Right hindlimb (tissue), 1 donor: ENCODE data around the gene TMIE.

ENCODE experiments used
- DNase-seq: peaks from one replicate; pipeline ENCODE4 v3.0.0-alpha.2; 2018

The TMIE gene

DNA sequence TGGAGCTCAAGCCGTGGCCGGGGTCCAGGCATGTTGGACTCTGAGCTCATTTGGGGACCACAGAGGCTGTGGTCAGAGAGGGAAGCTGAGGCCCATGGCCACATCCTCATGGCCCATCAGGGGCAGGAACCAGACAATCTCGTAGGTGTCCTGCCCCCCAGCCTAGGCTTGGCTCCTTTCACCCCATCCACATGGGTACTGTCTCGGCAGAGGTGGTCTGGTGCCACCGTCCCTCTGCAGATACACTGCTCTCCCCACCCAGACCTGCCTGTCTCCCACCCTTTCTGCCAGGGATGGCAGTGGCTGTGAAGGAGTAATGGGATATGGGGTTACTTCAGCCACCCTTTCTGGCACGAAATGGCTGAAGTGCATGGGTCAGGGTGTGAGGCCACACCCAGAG lies 8.5 kb downstream of the TMIE start:
- no peak for DNase-seq

- DNase-seq, result peak; percentile 6
These were observed 9.0 kb downstream of the TMIE start for GRCh38 chr3:46710229-46710628.

GRCh38 chr3:46710671-46711295 lies 9.6 kb downstream of the TMIE start:
- DNase-seq, result no peak

DNA sequence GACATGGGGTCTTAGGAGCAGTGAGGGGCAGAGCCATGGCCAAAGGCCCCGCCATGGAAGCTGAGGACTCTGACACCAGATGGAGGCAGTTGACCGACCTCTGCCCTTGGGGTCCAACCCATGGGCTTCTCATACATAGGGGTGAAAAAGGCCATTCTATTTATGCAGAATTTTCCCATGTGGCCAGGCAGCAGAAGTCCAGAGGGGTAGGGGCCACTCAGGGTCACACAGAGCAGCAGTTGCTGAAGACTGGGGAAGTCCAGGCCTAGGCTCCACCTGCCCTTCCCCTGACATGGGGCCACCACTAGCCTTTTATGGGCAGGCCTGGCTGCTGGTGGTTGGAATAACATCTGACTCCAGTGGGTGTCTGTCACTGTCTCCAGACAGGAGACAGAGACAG lies 10.1 kb downstream of the TMIE start:
- peak; percentile 6 for DNase-seq

DNA sequence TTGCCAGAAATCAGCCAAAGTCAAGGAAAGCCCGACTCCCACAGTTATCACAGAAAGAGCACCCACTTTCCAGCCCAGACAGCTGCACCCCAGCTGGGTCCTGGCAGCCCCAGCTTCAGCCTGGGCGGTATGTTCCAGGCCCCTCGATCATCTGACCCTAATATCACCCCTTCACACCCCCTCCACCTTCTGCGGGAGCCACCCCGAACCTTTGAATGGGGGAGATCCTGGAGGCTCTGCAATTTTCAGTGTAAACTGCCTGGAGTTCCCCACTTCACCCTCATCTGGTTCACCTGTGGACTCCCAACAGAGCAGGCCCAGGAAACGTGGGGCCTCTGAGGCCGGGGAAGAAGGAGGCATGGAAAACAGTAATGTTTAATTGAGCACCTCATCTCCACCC lies 10.6 kb downstream of the TMIE start:
- DNase-seq, result peak; percentile 8

DNA sequence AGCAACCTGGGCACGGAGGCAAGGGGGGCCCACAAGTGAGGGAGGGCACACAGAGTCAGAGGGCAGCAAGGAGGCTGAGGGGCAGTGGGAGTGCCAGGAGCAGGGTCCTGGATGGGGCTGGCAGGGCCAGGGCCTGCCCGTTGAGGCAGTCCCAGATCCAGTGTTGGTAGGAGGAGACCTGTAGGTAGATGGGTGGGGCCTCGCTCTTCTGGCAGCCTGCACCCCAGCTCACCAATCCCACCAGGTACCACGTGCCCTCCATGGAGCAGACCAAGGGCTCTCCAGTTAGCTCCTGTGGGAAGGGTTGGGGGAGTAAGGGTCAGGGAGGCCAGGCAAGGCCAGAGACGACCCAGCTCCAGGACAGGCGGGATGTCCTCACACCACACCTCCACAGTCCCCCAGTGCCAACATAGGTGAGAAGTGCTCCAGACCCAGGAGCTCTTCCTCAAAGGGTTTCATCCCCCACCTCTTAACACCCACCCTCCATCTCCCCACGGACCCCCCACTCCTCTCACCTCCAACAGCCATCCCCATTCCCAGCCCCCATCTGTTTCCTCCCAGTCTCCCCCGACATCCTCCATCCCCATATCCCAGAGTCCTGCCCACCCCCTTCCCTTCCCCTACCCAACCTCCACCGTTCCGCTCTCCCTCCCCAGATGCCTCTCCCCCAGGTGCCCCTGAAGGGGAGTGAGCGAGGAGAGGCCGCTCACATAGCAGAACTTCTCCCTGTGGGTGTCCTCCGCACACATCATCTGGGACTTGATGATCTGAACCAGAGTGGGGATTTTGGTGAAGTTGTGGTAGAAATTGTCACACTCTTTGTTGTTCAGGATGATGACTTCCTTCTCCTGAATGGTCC lies 11.2 kb downstream of the TMIE start:
- DNase-seq, result peak; percentile 8

DNA sequence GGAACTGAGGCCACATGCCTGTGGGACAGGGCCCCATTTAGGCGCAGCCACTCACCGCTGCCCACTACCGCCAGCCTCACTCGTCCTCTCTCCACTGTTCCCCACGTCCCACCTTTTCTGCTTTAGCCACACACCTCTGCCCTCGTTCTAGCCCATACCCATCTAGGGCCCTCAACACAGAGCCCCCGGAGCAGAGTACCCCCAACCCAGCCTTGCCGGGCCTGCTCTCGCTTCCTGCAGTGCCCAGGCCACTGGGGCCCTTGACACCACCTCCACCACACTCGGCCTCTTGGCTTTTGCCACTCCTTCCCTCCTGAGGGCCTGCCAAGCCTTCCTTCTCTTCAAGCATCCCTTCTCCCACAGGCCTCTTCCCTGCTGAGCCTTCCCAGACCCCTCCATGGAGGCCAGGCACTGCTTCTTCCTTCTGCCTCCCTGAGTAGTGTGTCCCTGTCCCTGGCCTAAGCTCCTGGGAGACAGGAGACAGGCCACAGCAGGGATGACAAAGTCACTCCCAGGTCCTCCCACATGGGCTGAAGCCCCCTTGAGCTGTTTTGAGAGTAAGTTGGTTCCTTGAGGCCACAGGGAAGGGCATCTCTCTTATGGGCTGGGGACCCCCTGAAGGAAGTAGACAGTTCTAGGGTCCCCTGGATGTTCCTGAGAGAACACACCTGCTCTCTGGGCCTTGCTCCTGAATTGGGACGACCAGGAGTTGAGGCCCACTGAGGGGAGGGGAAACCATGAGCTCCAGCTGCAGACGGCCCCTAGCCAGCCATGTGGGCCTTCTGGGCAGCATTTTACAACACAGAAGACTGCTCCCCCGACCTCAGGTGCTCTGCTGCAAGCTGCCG lies 12.1 kb downstream of the TMIE start:
- DNase-seq, result peak; percentile 3

GRCh38 chr3:46713898-46714552 lies 12.8 kb downstream of the TMIE start:
- peak; percentile 16 for DNase-seq

GRCh38 chr3:46714728-46715506 lies 13.7 kb downstream of the TMIE start:
- no peak for DNase-seq

DNA sequence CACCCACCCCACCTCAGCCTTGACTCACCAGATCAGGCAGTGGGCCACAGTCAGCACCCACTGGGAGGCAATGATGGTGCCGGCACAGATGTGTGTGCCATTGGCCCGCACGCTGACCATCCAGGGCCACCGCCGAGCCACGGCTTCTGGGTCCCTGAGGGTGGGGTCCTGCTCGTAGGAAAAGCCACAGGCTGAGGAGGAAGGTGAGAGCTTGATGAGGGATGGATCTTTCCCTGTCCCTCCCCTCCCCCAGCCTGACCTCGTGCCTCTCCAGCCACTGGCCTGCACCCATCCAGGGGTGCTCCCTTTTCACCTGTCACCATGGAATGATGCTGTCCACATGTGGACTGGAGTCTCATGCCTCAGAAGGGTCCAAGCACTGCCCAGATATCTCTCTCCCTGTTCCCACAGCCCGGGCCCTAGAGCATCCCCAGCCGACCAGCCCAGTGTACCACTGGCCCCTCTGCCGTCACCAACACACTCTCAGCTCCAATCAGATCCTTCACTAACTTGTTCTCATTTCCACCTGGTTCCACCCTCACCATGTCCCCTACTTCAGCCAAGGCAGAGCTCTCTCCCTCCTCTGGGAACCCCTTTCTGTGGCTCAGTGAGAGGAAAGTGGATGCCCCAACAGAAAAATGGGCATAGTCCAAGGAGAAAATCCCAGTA lies 14.4 kb downstream of the TMIE start:
- DNase-seq, result no peak

GRCh38 chr3:46716461-46717441 lies 15.6 kb downstream of the TMIE start:
- no peak for DNase-seq

DNA sequence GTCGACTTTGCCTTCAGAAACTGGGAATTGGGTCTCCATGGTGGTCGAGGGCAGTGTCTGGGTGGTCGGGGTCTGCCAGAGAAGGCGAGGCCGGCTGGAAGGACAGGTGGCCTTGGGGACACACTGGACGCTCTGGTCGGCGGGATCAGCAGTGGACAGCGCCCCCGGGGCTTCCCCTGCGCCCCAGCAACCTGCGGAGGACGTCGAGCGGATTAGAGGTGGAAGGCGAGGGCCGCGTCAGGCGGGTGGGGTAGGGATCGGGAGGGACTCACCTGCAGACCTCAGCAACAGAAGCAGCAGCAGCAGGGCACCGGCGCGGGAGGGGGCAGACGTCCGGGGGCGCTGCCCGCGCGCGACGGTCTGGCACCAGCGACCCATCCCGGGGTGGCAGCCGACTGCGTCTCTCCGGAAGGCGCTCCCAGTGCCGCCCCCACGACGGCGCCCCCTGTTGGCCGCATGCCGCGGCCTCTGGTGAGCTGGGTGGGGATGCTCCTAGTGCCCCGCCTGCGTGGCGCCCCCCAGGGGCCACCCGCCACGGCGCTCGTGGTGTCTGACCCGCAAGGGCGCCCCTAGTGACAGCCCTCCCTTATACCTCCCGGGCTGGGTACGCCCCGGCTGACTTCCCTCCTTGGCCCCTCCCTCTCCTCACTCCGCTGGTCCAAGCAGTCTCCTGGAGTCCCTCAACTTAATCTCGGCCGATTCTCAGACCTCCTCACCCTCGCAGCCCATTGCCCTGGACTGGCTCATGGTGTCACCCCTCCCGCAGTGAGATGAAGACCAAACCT lies 16.4 kb downstream of the TMIE start, which contains the start of gene PRSS50:
Gene PRSS50 (minus strand): TSS at position 423 of the 785 bp plus-strand sequence. CDS start 45 bp downstream, at position 378.
- no peak for DNase-seq

DNA sequence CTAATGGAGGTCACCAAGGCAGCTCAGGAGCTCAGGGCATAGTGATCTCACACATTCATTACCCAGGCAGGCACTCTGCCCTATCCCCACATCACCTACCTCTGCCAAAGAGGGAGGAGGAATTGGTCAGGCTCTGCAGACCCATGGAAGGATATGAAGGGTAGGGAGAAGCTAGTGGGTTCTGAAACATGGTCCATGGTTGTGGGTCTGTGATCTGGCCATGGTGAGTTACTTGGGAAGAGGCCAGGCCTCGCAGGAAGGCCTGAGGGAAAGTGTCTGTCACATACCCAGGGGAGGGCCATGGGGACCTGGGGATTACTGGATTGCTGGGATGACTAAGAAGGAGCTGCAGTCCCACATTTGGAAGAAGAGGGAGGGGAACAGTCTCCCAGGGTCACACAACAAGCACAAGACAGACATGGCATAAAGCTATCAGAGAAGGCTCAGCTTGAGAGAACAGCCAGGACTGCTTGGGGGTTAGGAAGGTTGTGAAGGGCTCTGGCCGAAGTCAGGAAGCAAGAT lies 17.9 kb downstream of the TMIE start:
- no peak for DNase-seq

GRCh38 chr3:46719735-46720271 lies 18.6 kb downstream of the TMIE start:
- DNase-seq, result no peak

DNA sequence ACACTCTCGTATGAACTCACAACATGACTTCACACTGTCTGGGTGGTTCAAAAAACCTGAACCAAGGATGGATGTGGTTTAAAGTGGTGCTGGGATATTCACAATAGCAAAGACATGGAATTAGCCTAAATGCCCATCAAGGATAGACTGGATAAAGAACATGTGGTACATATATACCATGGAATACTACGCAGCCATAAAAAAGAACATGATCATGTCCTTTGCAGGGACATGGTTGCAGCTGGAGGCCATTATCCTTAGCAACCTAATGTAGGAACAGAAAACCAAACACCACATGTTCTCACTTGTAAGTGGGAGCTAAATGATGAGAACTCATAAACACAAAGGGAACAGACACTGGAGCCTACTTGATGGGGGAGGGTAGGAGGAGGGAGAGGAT lies 19.8 kb downstream of the TMIE start:
- DNase-seq, result no peak

GRCh38 chr3:46722443-46722842 lies 21.3 kb downstream of the TMIE start:
- no peak for DNase-seq

- no peak for DNase-seq
These were observed 23.2 kb downstream of the TMIE start for GRCh38 chr3:46724424-46724823.

DNA sequence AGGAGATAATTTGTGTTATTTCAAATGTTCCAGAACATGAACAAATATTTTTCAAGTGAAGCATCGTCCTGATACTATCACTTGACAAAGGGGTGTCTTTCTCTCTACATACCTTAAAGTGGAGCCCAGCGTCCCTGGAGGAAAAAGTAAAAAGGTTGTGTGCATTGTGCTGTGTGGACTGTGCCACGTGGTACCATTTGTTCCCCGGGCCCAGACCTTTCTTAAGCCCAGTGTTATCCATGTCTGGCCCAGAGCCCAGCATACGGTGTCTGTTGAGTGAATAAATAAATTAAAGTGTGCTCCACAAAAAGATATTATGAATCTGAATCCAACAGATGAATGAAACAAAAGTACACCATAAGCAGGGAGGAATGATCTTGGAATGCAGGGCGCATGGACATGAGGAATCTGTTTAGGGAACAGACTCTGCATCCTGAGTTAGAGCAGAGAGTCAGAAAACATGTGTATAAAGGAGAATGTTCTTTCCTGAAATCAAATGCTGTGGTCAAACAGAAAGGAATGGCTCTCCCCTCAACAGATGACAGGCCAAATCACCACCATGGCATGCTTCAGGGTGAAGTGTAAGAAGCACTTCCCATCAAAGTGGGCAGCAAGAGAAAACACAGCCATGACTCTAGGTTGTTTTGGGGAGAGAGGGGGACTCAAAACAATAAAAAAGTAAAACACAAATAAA lies 24.6 kb downstream of the TMIE start:
- no peak for DNase-seq
